K562 (cell line): ENCODE data around the gene LRCOL1.

ENCODE experiments used
- CBFB ChIP-seq: sonication (generic); formaldehyde crosslinking; IDR thresholded peaks from 2 replicates; pipeline ENCODE4 v1.4.0; 2020; ENCODE audit warnings: mild to moderate bottlenecking, missing genetic modification reagents
- EP300 ChIP-seq: IDR thresholded peaks from 2 replicates; pipeline ENCODE4 v1.6.1; 2012; ENCODE audit warnings: low read length, improper control_type of control experiment
- ERF ChIP-seq: fragments of 450-650 bp; formaldehyde crosslinking; IDR thresholded peaks from 2 replicates; pipeline ENCODE4 v1.4.0; 2020; ENCODE audit warnings: mild to moderate bottlenecking, mixed read lengths
- HDAC2 ChIP-seq: fragments of 450-650 bp; IDR thresholded peaks from 2 replicates; pipeline ENCODE4 v1.6.1; 2016; ENCODE audit warnings: mild to moderate bottlenecking
- MED1 ChIP-seq: sonication (generic); formaldehyde crosslinking; IDR thresholded peaks from 2 replicates; pipeline ENCODE4 v1.8.1; 2023; ENCODE audit warnings: missing genetic modification reagents, borderline replicate concordance
- MTA1 ChIP-seq: fragments of 450-650 bp; IDR thresholded peaks from 2 replicates; pipeline ENCODE4 v1.6.1; 2017; ENCODE audit warnings: borderline replicate concordance
- POLR2A ChIP-seq: fragments of 450-650 bp; conservative IDR thresholded peaks from 2 replicates; pipeline ENCODE4 v1.6.1; 2016
- POLR2AphosphoS5 ChIP-seq: IDR thresholded peaks from 2 replicates; pipeline ENCODE4 v1.6.1; 2011; ENCODE audit warnings: mild to moderate bottlenecking, low read depth, low read length, moderate library complexity; ENCODE audit not compliant: control insufficient read depth, insufficient read depth
- RBM34 ChIP-seq: fragments of 200-400 bp; formaldehyde crosslinking; IDR thresholded peaks from 2 replicates; pipeline ENCODE4 v1.6.1; 2018; ENCODE audit warnings: low read length, borderline replicate concordance; ENCODE audit not compliant: insufficient read depth
- SAFB2 ChIP-seq: fragments of 200-400 bp; formaldehyde crosslinking; IDR thresholded peaks from 2 replicates; pipeline ENCODE4 v1.6.1; 2018; ENCODE audit warnings: borderline replicate concordance, low read length, low read depth, moderate library complexity; ENCODE audit not compliant: severe bottlenecking
- TF ChIP-seq, protein P1 (sequence below), 2 experiments: IDR thresholded peaks; 2 replicates each; pipeline ENCODE4 v1.6.1; 2012; ENCODE audit warnings: improper control_type of control experiment in 2 of 2, low read depth in 2 of 2, low read length in 2 of 2, borderline replicate concordance in 1 of 2

DNA sequence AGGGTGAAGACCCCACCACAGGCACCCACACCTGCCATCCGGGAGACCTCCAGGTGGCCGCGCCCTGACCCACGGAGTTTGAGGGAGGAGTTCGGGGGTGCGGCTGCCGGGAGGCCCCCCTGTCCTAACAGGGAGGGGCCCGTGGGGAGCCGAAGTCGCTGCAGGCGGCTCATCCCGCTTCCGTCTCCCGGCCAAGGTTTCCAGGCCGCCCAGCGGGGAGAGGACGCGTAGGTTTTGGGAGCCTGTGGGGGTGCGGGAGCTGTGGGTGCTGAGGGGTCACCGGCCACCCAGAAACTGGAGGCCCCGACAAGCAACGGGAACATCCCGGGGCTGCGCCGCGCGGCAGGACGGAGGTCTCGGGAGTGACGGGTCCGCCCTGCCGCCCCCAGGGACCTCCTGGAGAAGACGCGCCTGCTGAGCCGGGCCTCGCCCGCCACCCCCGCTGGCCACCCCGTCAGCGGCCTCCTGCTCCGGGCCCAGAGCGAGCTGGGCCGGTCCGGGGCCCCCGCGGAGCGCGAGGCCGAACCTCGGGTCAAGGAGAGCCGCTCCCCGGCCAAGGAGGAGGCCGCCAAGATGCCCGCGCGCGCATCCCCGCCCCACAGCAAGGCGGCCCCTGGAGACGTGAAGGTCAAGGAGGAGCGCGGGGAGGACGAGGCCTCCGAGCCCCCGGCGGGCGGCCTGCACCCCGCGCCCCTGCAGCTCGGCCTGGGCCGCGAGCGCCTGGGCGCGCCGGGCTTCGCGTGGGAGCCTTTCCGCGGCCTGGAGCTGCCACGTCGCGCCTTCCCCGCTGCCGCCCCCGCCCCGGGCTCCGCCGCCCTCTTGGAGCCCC is 27.6 kb downstream of the LRCOL1 start:
- no peak for TF ChIP-seq MTA1
- no peak for TF ChIP-seq CBFB
- no peak for TF ChIP-seq POLR2AphosphoS5
- no peak for TF ChIP-seq RBM34
- no peak for TF ChIP-seq HDAC2
- TF ChIP-seq ERF (CRISPR knock-in tag): no peak
- TF ChIP-seq EP300: no peak
- TF ChIP-seq POLR2A: no peak
- TF ChIP-seq, protein P1, sequence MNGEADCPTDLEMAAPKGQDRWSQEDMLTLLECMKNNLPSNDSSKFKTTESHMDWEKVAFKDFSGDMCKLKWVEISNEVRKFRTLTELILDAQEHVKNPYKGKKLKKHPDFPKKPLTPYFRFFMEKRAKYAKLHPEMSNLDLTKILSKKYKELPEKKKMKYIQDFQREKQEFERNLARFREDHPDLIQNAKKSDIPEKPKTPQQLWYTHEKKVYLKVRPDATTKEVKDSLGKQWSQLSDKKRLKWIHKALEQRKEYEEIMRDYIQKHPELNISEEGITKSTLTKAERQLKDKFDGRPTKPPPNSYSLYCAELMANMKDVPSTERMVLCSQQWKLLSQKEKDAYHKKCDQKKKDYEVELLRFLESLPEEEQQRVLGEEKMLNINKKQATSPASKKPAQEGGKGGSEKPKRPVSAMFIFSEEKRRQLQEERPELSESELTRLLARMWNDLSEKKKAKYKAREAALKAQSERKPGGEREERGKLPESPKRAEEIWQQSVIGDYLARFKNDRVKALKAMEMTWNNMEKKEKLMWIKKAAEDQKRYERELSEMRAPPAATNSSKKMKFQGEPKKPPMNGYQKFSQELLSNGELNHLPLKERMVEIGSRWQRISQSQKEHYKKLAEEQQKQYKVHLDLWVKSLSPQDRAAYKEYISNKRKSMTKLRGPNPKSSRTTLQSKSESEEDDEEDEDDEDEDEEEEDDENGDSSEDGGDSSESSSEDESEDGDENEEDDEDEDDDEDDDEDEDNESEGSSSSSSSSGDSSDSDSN (IDR thresholded peaks at IDR 0.05; ENCODE audit: borderline replicate concordance in 1 of 2, low read depth in 2 of 2, low read length in 2 of 2): no peak
- no peak for TF ChIP-seq MED1 (CRISPR knock-in tag)
- TF ChIP-seq SAFB2: no peak
